H7 (cell line): ENCODE measurements around the gene THTPA. TPM values are rescaled to one million over a fixed set of nuclear protein-coding genes. Genes with fewer than 3 reads are reported as not detected.
A peak's percentile ranks its signal among the peaks of the same experiment; 100 is the strongest.
"Not testable (repeated sequence)": the region's sequence is repeated elsewhere in the genome, so short reads cannot be mapped to it uniquely, and the experiment has no call there.

Experiments used
- DNase-seq: peaks from one replicate; pipeline ENCODE4 v3.0.0; 2012
- H3K27me3 ChIP-seq: 2 replicates; pipeline ENCODE4 v1.6.0; 2011; ENCODE audit warnings: mild to moderate bottlenecking, low read length; ENCODE audit not compliant: control insufficient read depth, insufficient read depth
- H3K36me3 ChIP-seq: replicated peaks from 2 replicates; pipeline ENCODE4 v1.5.1; 2011; ENCODE audit warnings: low read length; ENCODE audit not compliant: control insufficient read depth, insufficient read depth
- H3K4me3 ChIP-seq: 2 replicates; pipeline ENCODE4 v1.5.1; 2011; ENCODE audit warnings: low read depth, mild to moderate bottlenecking, control low read depth, low read length, moderate library complexity; ENCODE audit not compliant: insufficient read depth
- total RNA-seq: library from RNA; depleted of rRNA; stranded (reverse); fragments of >200 nt; shearing (Covaris generic); gene quantifications from 2 replicates; pipeline ENCODE4 v1.2.3, GENCODE V29; 2014

The THTPA gene
- total RNA-seq, 1 experiment from 2014 or later, result 12.1 TPM

DNA sequence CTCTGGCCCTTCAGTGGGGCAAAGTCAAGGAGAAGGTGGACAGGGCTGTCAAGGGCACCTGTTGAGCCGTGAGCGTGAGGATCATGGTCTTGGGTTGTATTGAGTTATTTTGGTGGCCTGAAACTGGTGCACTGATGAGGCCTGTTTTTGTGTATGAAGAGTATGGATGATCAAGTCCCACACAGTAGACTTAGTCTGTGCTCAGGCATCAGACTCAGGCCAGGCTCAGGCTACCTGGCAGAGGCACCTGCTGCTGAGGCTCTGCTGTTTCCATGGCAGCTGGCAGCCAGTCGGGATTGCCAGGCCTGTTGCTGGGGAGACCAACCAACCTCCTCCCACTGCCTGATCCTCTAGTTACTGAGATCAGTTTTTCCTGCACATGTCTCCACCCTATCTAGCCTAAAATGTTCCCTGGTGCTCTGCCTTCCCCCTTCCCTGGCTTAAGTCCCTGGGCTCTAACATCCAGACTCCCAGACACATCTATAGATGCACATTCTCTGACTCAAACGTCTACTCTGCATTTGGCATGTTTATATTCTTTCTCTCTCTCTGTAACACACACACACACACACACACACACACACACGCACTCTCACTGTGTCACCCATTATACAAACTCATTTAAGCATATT lies 17.4 kb downstream of the THTPA start:
- H3K4me3 ChIP-seq, result no peak overlapping the region
- peaks cover 1% of the 10 kb centered on the region; the same call in 1 of the 2 replicates for H3K36me3 ChIP-seq
- peaks cover 37% of the 10 kb centered on the region for H3K27me3 ChIP-seq
- DNase-seq, result peak; percentile 30

- Histone ChIP-seq H3K4me3 (peak overlapping the region; percentile 53), H3K36me3 (peaks cover 1% of the 10 kb centered on the region; the same call in 1 of the 2 replicates), H3K27me3 (peaks cover 43% of the 10 kb centered on the region)
- DNase-seq, result peak; percentile 90
Measured at GRCh38 chr14:23577004-23577681, 21.1 kb downstream of the THTPA start.

- Histone ChIP-seq H3K36me3 (peaks cover 1% of the 10 kb centered on the region; the same call in 1 of the 2 replicates), H3K27me3 (peaks cover 43% of the 10 kb centered on the region), H3K4me3 (peak overlapping the region; percentile 53)
- DNase-seq, result peak; percentile 88
Measured at GRCh38 chr14:23577710-23578392, 21.8 kb downstream of the THTPA start.

DNA sequence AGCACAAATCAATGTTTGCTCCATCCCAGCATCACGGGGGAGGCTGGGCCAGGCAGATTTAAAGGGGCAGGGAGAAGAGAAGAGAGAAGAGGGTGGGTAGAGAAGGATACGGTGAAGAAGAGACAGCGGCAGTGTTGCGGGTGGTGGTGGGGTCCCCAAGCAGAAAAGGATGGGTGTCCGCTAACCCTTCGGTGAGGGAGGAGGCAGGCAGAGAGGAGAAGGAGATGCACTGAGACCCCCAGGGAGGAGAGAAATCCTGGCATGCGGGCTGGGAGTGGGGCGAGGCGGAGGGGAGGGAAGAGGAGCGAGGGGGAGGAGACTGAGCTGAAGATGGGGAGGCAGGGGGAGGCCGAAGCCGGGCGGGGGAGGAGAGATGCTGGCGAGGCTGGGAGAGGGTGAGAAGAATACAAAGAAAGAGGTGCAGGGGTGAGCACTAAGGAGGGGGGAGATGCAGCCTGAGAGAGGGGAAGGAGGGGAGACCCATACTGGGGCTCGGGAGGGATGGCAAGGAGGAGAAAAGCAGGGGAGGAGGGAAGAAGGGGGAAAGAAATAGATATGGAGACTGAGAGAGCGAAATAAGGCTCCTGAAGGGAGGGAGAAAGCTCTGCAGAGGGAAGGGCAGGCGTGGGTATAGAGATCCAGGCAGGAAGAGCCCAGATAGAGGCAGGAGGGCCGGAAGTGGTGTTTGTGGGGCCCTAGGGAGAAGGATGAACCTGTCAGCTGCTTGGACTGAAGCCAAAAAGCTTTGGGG lies 22.7 kb downstream of the THTPA start, which contains the start of gene JPH4:
TSS of gene JPH4 (minus strand) at position 231 of the 751 bp plus-strand sequence. CDS start 1,337 bp downstream, outside the sequence.
- Histone ChIP-seq H3K4me3 (peak within 1 kb of the TSS; percentile 53), H3K36me3 (no peaks in the 10 kb centered on the region), H3K27me3 (peaks cover 43% of the 10 kb centered on the region)
- DNase-seq, result peak; percentile 89

- Histone ChIP-seq H3K36me3 (no peaks in the 10 kb centered on the region), H3K4me3 (no peak overlapping the region), H3K27me3 (peaks cover 43% of the 10 kb centered on the region)
- DNase-seq, result peak; percentile 43
Measured at GRCh38 chr14:23579311-23579630, 23.2 kb downstream of the THTPA start.

- Histone ChIP-seq H3K27me3 (peaks cover 43% of the 10 kb centered on the region), H3K36me3 (no peaks in the 10 kb centered on the region), H3K4me3 (no peak overlapping the region)
- peak; percentile 17 for DNase-seq
Measured at GRCh38 chr14:23579739-23580138, 23.7 kb downstream of the THTPA start.

DNA sequence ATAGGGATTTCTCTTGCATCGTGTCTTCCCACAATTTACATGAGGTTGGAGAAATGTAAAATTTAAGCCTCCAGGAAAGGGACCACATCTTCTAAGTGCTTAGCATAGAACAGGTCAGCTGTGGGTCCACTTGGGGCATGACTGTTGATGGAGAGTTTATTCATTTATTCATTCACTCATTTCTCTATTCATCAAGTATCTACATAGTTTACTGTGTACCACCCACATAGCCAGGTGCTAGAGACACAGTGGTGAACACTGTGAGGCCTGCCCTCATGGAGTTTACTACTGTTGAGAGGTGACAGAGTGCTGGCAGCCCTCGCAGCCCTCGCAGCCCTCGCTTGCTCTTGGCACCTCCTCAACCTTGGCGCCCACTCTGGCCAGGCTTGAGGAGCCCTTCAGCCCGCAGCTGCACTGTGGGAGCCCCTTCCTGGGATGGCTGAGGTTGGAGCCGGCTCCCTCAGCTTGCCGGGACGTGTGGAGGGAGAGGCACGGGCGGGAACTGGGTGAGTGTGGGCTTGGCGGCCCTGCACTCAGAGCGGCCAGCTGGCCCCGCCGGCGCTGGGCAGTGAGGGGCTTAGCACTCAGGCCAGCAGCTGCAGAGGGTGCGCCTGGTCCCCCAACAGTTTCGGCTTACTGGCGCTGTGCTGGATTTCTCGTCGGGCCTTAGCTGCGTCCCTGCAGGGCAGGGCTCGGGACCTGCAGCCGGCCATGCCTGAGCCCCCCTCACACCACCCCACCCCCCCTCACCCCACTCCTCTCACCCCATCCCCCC lies 24.3 kb downstream of the THTPA start:
- no peak overlapping the region for H3K4me3 ChIP-seq
- no peak for DNase-seq
- no peaks in the 10 kb centered on the region for H3K36me3 ChIP-seq
- peaks cover 37% of the 10 kb centered on the region for H3K27me3 ChIP-seq

DNA sequence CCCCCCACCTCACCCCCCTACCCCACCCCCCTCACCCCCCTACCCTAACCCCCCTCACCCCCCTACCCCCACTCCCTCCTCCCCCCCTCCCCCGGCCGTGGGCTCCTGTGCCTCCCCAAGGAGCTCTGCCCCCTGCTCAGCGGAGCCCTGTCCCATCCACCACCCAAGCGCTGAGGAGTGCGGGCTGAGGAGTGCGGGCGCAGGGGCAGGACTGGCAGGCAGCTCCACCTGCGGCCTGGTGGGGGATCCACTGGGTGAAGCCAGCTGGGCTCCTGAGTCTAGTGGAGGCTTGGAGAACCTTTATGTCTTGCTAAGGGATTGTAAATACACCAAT lies 24.8 kb downstream of the THTPA start:
- peak; percentile 62 for DNase-seq
- no peak overlapping the region for H3K4me3 ChIP-seq
- H3K36me3 ChIP-seq, result no peaks in the 10 kb centered on the region
- peaks cover 31% of the 10 kb centered on the region for H3K27me3 ChIP-seq

GRCh38 chr14:23582906-23583760 lies 27.1 kb downstream of the THTPA start:
- Histone ChIP-seq H3K4me3 (no peak overlapping the region), H3K27me3 (peaks cover 10% of the 10 kb centered on the region; the same call in 1 of the 2 replicates), H3K36me3 (no peaks in the 10 kb centered on the region)
- no peak for DNase-seq

DNA sequence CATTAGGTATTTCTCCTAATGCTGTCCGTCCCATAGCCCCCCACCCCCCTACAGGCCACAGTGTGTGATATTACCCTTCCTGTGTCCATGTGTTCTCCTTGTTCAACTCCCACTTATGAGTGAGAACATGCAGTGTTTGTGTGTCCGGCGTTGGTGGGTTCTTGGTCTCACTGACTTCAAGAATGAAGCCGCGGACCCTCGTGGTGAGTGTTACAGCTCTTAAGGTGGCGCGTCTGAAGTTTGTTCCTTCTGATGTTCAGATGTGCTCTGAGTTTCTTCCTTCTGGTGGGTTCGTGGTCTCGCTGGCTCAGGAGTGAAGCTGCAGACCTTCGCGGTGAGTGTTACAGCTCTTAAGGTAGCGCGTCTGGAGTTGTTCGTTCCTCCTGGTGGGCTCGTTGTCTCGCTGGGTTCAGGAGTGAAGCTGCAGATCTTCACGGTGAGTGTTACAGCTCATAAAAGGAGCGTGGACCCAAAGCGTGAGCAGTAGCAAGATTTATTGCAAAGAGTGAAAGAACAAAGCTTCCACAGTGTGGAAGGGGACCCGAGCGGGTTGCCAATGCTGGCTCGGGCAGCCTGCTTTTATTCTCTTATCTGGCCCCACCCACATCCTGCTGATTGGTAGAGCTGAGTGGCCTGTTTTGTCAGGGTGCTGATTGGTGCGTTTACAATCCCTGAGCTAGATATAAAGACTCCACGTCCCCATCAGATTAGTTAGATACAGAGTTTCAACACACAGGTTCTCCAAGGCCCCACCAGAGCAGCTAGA lies 27.9 kb downstream of the THTPA start:
- not testable (repeated sequence) for H3K36me3 ChIP-seq, H3K27me3 ChIP-seq, DNase-seq, H3K4me3 ChIP-seq

DNA sequence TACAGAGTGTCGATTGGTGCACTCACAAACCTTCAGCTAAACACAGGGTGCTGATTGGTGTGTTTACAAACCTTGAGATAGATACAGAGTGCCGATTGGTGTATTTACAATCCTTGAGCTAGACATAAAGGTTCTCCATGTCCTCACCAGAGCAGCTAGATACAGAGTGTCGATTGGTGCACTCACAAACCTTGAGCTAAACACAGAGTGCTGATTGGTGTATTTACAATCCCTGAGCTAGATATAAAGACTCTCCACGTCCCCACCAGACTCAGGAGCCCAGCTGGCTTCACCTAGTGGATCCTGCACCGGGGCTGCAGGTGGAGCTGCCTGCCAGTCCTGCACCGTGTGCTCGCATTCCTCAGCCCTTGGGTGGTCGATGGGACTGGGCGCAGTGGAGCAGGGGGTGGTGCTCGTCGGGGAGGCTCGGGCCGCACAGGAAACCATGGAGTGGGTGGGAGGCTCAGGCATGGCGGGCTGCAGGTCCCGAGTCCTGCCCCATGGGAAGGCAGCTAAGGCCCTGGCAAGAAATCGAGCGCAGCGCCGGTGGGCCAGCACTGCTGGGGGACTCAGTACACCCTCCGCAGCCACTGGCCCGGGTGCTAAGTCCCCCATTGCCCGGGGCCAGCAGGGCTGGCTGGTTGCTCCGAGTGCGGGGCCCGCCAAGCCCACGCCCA lies 28.6 kb downstream of the THTPA start:
- DNase-seq, H3K36me3 ChIP-seq, H3K27me3 ChIP-seq, H3K4me3 ChIP-seq: not testable (repeated sequence)

- Histone ChIP-seq H3K36me3 (no peaks in the 10 kb centered on the region), H3K4me3 (no peak overlapping the region), H3K27me3 (no peaks in the 10 kb centered on the region)
- peak; percentile 93 for DNase-seq
Measured at GRCh38 chr14:23588884-23589598, 33.0 kb downstream of the THTPA start.
